ENCODE data around the gene NLRP3.
"Not testable (repeated sequence)": the region's sequence is repeated elsewhere in the genome, so short reads cannot be mapped to it uniquely, and the experiment has no call there.

NLRP3 gene

GRCh38 chr1:247469141-247469535 lies 53.2 kb downstream of the NLRP3 start:
- no peak overlapping the region for H3K4me3 ChIP-seq (ENCODE audit: low read depth, low read length)
- DNase-seq (ENCODE audit: low read depth): no peak
- TF ChIP-seq CTCF (IDR thresholded peaks at IDR 0.05; ENCODE audit: control insufficient read depth, extremely low read depth, insufficient read depth): no peak

GRCh38 chr1:247470942-247471429 lies 55.0 kb downstream of the NLRP3 start:
- DNase-seq (ENCODE audit: low read depth); H3K4me3 ChIP-seq (ENCODE audit: low read depth, low read length): not testable (repeated sequence)

- TF ChIP-seq CTCF (IDR thresholded peaks at IDR 0.05; ENCODE audit: control insufficient read depth, extremely low read depth, insufficient read depth): no peak
- H3K4me3 ChIP-seq (ENCODE audit: low read depth, low read length): no peak overlapping the region
- DNase-seq (ENCODE audit: low read depth): no peak
Observed at GRCh38 chr1:247471445-247472016, 55.6 kb downstream of the NLRP3 start.

GRCh38 chr1:247472035-247472434 lies 56.1 kb downstream of the NLRP3 start:
- H3K4me3 ChIP-seq (ENCODE audit: low read depth, low read length): no peak overlapping the region
- no peak for TF ChIP-seq CTCF (IDR thresholded peaks at IDR 0.05; ENCODE audit: control insufficient read depth, extremely low read depth, insufficient read depth)
- DNase-seq (ENCODE audit: low read depth): no peak

- no peak overlapping the region for H3K4me3 ChIP-seq (ENCODE audit: low read depth, low read length)
- DNase-seq (ENCODE audit: low read depth): no peak
- no peak for TF ChIP-seq CTCF (IDR thresholded peaks at IDR 0.05; ENCODE audit: control insufficient read depth, extremely low read depth, insufficient read depth)
Observed at GRCh38 chr1:247474367-247474766, 58.4 kb downstream of the NLRP3 start.

- TF ChIP-seq CTCF (IDR thresholded peaks at IDR 0.05; ENCODE audit: control insufficient read depth, extremely low read depth, insufficient read depth): no peak
- H3K4me3 ChIP-seq (ENCODE audit: low read depth, low read length): no peak overlapping the region
- DNase-seq (ENCODE audit: low read depth): no peak
Observed at GRCh38 chr1:247475793-247476192, 59.8 kb downstream of the NLRP3 start.

- DNase-seq (ENCODE audit: low read depth); H3K4me3 ChIP-seq (ENCODE audit: low read depth, low read length): not testable (repeated sequence)
Observed at GRCh38 chr1:247476328-247477058, 60.5 kb downstream of the NLRP3 start.

GRCh38 chr1:247482747-247483146 lies 66.8 kb downstream of the NLRP3 start:
- DNase-seq (ENCODE audit: low read depth): no peak
- H3K4me3 ChIP-seq (ENCODE audit: low read depth, low read length): no peak overlapping the region
- no peak for TF ChIP-seq CTCF (IDR thresholded peaks at IDR 0.05; ENCODE audit: control insufficient read depth, extremely low read depth, insufficient read depth)
